GM12864 (cell line): ENCODE results near the gene FAHD2A.

ENCODE experiments used
- DNase-seq: peaks from one replicate; pipeline ENCODE4 v3.0.0-alpha.2; 2011; ENCODE audit warnings: low read depth
- H3K4me3 ChIP-seq: 2 replicates; pipeline ENCODE4 v1.5.1; 2011; ENCODE audit warnings: mild to moderate bottlenecking, low read depth, low read length, control low read depth
- TF ChIP-seq, protein P1 (sequence below): IDR thresholded peaks from 2 replicates; pipeline ENCODE4 v1.5.1; 2011; ENCODE audit warnings: low read depth, mild to moderate bottlenecking, moderate library complexity, low read length, control low read depth, inconsistent platforms; ENCODE audit errors: missing control alignments

FAHD2A gene

DNA sequence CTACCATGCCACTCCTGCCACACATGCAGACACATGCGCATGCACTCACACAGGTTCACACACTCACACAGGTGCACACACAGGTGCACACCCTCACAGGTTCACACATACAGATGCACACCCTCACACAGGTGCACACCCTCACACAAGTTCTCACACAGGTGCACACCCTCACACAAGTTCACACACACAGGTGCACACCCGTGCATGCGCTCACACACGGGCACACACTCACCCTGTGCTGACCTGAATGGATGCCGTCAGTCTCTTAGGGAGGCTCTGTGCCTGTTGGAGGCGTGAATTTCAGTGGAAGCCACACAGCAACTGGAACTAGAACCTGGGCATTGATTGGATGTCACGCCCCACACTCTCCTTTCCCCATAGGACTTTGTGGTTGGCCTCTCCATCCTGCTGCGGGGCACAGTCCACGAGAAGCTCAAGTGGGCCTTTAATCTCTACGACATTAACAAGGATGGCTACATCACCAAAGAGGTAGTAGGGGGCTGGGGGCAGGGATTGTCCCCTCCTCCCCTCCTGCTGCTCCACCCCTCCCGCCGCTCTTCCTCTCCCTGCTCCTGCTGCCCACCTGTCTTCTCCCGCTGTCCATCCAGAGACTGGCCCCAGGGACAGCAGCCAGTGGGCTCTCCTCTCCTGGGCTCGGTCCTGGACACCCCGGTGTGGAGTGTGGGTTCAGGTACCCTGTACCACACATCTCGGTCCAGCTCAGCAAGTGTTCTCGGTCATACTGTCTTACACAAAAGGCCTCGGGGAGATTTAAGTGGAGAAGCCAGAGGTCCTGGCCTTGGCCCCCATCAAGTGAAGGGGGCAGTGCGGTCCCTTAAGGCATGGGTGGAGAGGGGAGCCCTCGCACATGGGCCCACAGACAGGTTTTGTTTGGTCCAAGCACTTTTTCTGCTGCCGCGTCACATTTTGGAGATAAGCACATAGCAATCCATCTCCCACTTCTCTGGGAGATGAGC lies 21.0 kb upstream of the FAHD2A start:
- TF ChIP-seq, protein P1, sequence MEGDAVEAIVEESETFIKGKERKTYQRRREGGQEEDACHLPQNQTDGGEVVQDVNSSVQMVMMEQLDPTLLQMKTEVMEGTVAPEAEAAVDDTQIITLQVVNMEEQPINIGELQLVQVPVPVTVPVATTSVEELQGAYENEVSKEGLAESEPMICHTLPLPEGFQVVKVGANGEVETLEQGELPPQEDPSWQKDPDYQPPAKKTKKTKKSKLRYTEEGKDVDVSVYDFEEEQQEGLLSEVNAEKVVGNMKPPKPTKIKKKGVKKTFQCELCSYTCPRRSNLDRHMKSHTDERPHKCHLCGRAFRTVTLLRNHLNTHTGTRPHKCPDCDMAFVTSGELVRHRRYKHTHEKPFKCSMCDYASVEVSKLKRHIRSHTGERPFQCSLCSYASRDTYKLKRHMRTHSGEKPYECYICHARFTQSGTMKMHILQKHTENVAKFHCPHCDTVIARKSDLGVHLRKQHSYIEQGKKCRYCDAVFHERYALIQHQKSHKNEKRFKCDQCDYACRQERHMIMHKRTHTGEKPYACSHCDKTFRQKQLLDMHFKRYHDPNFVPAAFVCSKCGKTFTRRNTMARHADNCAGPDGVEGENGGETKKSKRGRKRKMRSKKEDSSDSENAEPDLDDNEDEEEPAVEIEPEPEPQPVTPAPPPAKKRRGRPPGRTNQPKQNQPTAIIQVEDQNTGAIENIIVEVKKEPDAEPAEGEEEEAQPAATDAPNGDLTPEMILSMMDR: no peak
- no peak overlapping the region for H3K4me3 ChIP-seq
- no peak for DNase-seq

DNA sequence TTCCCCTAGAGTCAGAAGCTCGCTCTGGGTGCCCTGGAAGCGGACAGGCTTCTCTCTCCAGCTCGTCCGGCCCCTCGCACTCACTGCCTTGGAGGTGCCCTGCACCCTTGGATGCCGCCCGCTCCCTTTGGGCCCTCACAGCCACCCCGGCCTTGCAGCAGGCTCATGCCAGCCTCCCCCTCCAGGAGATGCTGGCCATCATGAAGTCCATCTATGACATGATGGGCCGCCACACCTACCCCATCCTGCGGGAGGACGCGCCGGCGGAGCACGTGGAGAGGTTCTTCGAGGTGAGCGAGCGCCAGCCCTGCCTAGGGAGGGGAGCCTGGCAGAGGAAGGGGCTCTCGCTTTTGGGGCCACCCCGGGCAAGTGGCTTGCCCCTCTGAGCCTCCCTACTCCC lies 20.3 kb upstream of the FAHD2A start:
- TF ChIP-seq, protein P1: no peak
- DNase-seq: no peak
- no peak overlapping the region for H3K4me3 ChIP-seq

- DNase-seq: no peak
- TF ChIP-seq, protein P1: no peak
- no peak overlapping the region for H3K4me3 ChIP-seq
Observed at GRCh38 chr2:95382686-95383634, 19.5 kb upstream of the FAHD2A start.

GRCh38 chr2:95383635-95384027 lies 18.9 kb upstream of the FAHD2A start:
- TF ChIP-seq, protein P1: no peak
- no peak overlapping the region for H3K4me3 ChIP-seq
- no peak for DNase-seq

DNA sequence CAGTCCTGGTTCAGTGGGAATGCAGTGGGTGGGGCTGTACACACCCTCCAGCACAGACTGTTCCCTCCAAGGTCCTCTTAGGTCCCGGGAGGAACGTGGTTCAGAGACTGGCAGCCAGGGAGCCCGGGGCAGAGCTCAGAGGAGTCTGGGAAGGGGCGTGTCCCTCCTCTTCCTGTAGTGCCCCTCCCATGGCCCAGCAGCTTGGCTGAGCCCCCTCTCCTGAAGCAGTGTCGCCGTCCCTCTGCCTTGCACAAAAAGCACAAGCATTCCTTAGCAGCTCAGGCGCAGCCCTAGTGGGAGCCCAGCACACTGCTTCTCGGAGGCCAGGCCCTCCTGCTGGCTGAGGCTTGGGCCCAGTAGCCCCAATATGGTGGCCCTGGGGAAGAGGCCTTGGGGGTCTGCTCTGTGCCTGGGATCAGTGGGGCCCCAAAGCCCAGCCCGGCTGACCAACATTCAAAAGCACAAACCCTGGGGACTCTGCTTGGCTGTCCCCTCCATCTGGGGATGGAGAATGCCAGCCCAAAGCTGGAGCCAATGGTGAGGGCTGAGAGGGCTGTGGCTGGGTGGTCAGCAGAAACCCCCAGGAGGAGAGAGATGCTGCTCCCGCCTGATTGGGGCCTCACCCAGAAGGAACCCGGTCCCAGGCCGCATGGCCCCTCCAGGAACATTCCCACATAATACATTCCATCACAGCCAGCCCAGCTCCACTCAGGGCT lies 17.5 kb upstream of the FAHD2A start:
- TF ChIP-seq, protein P1: no peak
- H3K4me3 ChIP-seq: no peak overlapping the region
- DNase-seq: no peak

DNA sequence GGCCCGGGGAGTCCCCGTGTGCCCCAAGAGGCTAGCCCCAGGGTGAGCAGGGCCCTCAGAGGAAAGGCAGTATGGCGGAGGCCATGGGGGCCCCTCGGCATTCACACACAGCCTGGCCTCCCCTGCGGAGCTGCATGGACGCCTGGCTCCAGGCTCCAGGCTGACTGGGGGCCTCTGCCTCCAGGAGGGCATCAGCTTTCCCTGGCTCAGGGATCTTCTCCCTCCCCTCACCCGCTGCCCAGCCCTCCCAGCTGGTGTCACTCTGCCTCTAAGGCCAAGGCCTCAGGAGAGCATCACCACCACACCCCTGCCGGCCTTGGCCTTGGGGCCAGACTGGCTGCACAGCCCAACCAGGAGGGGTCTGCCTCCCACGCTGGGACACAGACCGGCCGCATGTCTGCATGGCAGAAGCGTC lies 16.9 kb upstream of the FAHD2A start:
- no peak for DNase-seq
- TF ChIP-seq, protein P1: no peak
- H3K4me3 ChIP-seq: no peak overlapping the region
